Measurements from ENCODE around the gene SNX14. TPM values are rescaled to one million over a fixed set of nuclear protein-coding genes. Genes with fewer than 3 reads are reported as not detected.
A peak's percentile ranks its signal among the peaks of the same experiment; 100 is the strongest.

Gene SNX14
- total RNA-seq (51.7 TPM), polyA plus RNA-seq (207 TPM)
- long read RNA-seq, donor 1, result 0 reads
- long read RNA-seq, donor 2, result 0 reads
- long read RNA-seq, donor 3, partial matches to known transcripts, result 0 of 7 reads
- long read RNA-seq, donor 3, other reads (novel, unspliced or antisense), result 0 of 7 reads
- long read RNA-seq, donor 4, partial matches to known transcripts, result 0 of 2 reads
- long read RNA-seq, donor 4, other reads (novel, unspliced or antisense), result 0 of 2 reads
- long read RNA-seq, donor 5, transcript SNX14-206 (3 exons, 755 nt), result major isoform, 7 of 10 reads
- long read RNA-seq, donor 5, partial matches to known transcripts, result 0 of 10 reads
- long read RNA-seq, donor 5, other reads (novel, unspliced or antisense), result 0 of 10 reads
- long read RNA-seq, donor 6, transcript SNX14-206 (3 exons, 755 nt), result major isoform, 5 of 9 reads
- long read RNA-seq, donor 6, partial matches to known transcripts, result 0 of 9 reads
- long read RNA-seq, donor 6, other reads (novel, unspliced or antisense), result 0 of 9 reads
- long read RNA-seq, donor 7, partial matches to known transcripts, result 0 of 4 reads
- long read RNA-seq, donor 7, other reads (novel, unspliced or antisense), result 0 of 4 reads
- long read RNA-seq, donor 8, result 0 reads
- long read RNA-seq, donor 9, partial matches to known transcripts, result 0 of 3 reads
- long read RNA-seq, donor 9, other reads (novel, unspliced or antisense), result 0 of 3 reads
- long read RNA-seq, donor 10, partial matches to known transcripts, result 0 of 3 reads
- long read RNA-seq, donor 10, other reads (novel, unspliced or antisense), result 0 of 3 reads

DNA sequence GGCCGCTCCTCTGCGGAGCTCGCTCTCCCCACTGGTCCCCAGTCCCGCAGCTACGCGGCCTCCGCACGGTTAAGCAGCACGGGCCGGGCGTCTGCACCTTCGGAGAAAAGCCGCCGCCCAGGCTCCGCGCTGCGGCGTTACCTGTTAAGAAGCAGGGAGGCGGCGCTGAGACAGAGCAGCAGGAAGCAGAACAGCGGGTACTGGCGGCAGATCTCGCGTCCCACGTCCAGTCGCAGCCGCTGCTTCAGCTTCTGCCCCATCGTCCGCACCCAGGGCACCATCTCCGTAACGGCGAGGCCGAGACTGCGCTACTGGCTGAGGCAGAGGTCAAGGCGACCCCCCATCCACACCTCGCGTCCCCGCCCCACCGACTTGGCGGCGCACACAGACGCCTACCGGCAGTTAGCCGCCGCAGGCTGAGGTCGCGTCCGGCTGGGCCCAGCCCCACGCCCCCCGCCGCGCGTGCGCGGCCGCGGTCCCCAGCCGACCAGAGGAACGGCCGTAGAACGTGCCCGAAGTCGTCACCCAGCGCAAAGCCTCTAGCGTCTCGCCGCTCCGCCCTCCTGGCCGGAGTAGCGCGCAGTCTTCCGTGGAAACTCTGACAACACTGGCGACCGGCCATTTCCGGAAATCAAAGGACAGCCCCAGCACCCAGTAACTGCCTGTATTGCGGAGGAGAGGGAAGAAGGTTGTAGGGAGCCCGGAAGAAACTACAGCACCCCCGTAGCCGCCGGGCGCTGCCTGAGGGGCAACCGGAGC lies at the start of gene SNX14:
TSS of gene SNX14 (minus strand) at position 421 of the 759 bp plus-strand sequence. CDS start at position 281, 140 bp downstream.
- H3K9me3 ChIP-seq (ENCODE audit: control insufficient read depth in 2 of 2, insufficient read depth in 1 of 2, low read length in 1 of 2), result no peaks in the 10 kb centered on the region
- peaks cover 0 to 12% of the 10 kb centered on the region in 2 donors for H3K27me3 ChIP-seq (ENCODE audit: control insufficient read depth in 2 of 2, insufficient read depth in 1 of 2, low read length in 1 of 2)
- H3K27ac ChIP-seq (ENCODE audit: low read depth in 1 of 2, low read length in 1 of 2), result peak within 1 kb of the TSS; percentile 85 to 94
- H3K4me1 ChIP-seq (ENCODE audit: control insufficient read depth in 2 of 2, insufficient read depth in 2 of 2, low read length in 2 of 2), result peaks cover 0 to 11% of the 10 kb centered on the region in 2 donors
- peak within 1 kb of the TSS; percentile 85 to 88 for H3K4me3 ChIP-seq (ENCODE audit: low read length in 2 of 2)
- under 1% methylated on average over 82 of the region's 82 CpGs for WGBS
- peak; percentile 42 to 84 (median 65) for DNase-seq (ENCODE audit: low read depth in 6 of 9, low spot score in 9 of 9)
- H3K36me3 ChIP-seq (ENCODE audit: control insufficient read depth in 2 of 2, insufficient read depth in 2 of 2, low read length in 1 of 2), result no peaks in the 10 kb centered on the region

GRCh38 chr6:85642774-85643536 lies 49.3 kb upstream of the SNX14 start, which contains the start of gene SYNCRIP:
Gene SYNCRIP (minus strand): TSS chr6:85642886. CDS start chr6:85641439, 1,447 bp downstream.
- Histone ChIP-seq H3K27me3 (ENCODE audit: control insufficient read depth in 2 of 2, insufficient read depth in 1 of 2, low read length in 1 of 2) (no peaks in the 10 kb centered on the region), H3K4me3 (ENCODE audit: low read length in 2 of 2) (peak within 1 kb of the TSS; percentile 98 to 100), H3K4me1 (ENCODE audit: control insufficient read depth in 2 of 2, insufficient read depth in 2 of 2, low read length in 2 of 2) (peaks cover 7 to 11% of the 10 kb centered on the region in 2 donors), H3K27ac (ENCODE audit: low read depth in 1 of 2, low read length in 1 of 2) (peak within 1 kb of the TSS; percentile 99 to 100), H3K36me3 (ENCODE audit: control insufficient read depth in 2 of 2, insufficient read depth in 2 of 2, low read length in 1 of 2) (peaks cover 5 to 29% of the 10 kb centered on the region in 2 donors), H3K9me3 (ENCODE audit: control insufficient read depth in 2 of 2, insufficient read depth in 1 of 2, low read length in 1 of 2) (peaks cover 0 to 4% of the 10 kb centered on the region in 2 donors)
- WGBS, result under 1% methylated on average over 76 of the region's 76 CpGs
- DNase-seq (ENCODE audit: low read depth in 6 of 9, low spot score in 9 of 9), result peak; percentile 84 to 99 (median 98)

GRCh38 chr6:85641897-85642773 lies 48.5 kb upstream of the SNX14 start:
- peak overlapping the region; percentile 98 to 100 for H3K4me3 ChIP-seq (ENCODE audit: low read length in 2 of 2)
- peak overlapping the region; percentile 99 to 100 for H3K27ac ChIP-seq (ENCODE audit: low read depth in 1 of 2, low read length in 1 of 2)
- H3K36me3 ChIP-seq (ENCODE audit: control insufficient read depth in 2 of 2, insufficient read depth in 2 of 2, low read length in 1 of 2), result peaks cover 6 to 36% of the 10 kb centered on the region in 2 donors
- H3K9me3 ChIP-seq (ENCODE audit: control insufficient read depth in 2 of 2, insufficient read depth in 1 of 2, low read length in 1 of 2), result peaks cover 0 to 4% of the 10 kb centered on the region in 2 donors
- DNase-seq (ENCODE audit: low read depth in 6 of 9, low spot score in 9 of 9), result peak in 7 of 9 donors; percentile 21 to 60 (median 35)
- under 1% methylated on average over 85 of the region's 85 CpGs for whole genome bisulfite sequencing
- peaks cover 7 to 11% of the 10 kb centered on the region in 2 donors for H3K4me1 ChIP-seq (ENCODE audit: control insufficient read depth in 2 of 2, insufficient read depth in 2 of 2, low read length in 2 of 2)
- no peaks in the 10 kb centered on the region for H3K27me3 ChIP-seq (ENCODE audit: control insufficient read depth in 2 of 2, insufficient read depth in 1 of 2, low read length in 1 of 2)

DNA sequence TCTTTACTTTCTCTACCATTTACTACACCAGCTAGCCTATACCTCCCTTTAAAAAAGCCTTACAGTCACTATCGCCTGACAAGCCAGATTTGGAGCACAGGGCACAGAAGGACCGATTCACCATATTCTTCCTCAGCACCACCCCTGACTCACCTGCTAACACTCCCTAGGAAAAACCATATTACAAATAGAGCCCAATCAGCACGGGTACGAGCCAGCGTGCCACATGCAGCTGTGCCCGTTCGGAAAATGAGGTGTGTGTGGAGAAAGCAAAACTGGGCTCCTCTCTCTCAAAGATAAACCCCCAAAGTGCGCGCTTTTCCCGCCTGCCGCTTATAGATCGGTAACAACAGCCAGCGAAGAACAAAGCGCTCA lies 47.9 kb upstream of the SNX14 start:
- Histone ChIP-seq H3K27me3 (ENCODE audit: control insufficient read depth in 2 of 2, insufficient read depth in 1 of 2, low read length in 1 of 2) (no peaks in the 10 kb centered on the region), H3K9me3 (ENCODE audit: control insufficient read depth in 2 of 2, insufficient read depth in 1 of 2, low read length in 1 of 2) (peaks cover 0 to 4% of the 10 kb centered on the region in 2 donors), H3K4me1 (ENCODE audit: control insufficient read depth in 2 of 2, insufficient read depth in 2 of 2, low read length in 2 of 2) (peaks cover 7 to 11% of the 10 kb centered on the region in 2 donors), H3K27ac (ENCODE audit: low read depth in 1 of 2, low read length in 1 of 2) (peak overlapping the region in 1 of 2 donors; percentile 32), H3K4me3 (ENCODE audit: low read length in 2 of 2) (peak overlapping the region; percentile 98 to 100), H3K36me3 (ENCODE audit: control insufficient read depth in 2 of 2, insufficient read depth in 2 of 2, low read length in 1 of 2) (peaks cover 10 to 43% of the 10 kb centered on the region in 2 donors)
- WGBS, result under 1% methylated on average over 14 of the region's 14 CpGs
- DNase-seq (ENCODE audit: low read depth in 6 of 9, low spot score in 9 of 9), result peak in 3 of 9 donors; percentile 3 to 17 (median 7)

GRCh38 chr6:85640821-85641220 lies 47.2 kb upstream of the SNX14 start:
- H3K36me3 ChIP-seq (ENCODE audit: control insufficient read depth in 2 of 2, insufficient read depth in 2 of 2, low read length in 1 of 2), result peaks cover 13 to 50% of the 10 kb centered on the region in 2 donors
- peak overlapping the region in 1 of 2 donors; percentile 3 for H3K27ac ChIP-seq (ENCODE audit: low read depth in 1 of 2, low read length in 1 of 2)
- WGBS, result 53% methylated on average over 3 of the region's 3 CpGs
- H3K4me1 ChIP-seq (ENCODE audit: control insufficient read depth in 2 of 2, insufficient read depth in 2 of 2, low read length in 2 of 2), result peaks cover 7 to 11% of the 10 kb centered on the region in 2 donors
- DNase-seq (ENCODE audit: low read depth in 6 of 9, low spot score in 9 of 9), result peak in 2 of 9 donors; percentile 1 to 5
- no peaks in the 10 kb centered on the region for H3K27me3 ChIP-seq (ENCODE audit: control insufficient read depth in 2 of 2, insufficient read depth in 1 of 2, low read length in 1 of 2)
- peak overlapping the region; percentile 98 to 100 for H3K4me3 ChIP-seq (ENCODE audit: low read length in 2 of 2)
- H3K9me3 ChIP-seq (ENCODE audit: control insufficient read depth in 2 of 2, insufficient read depth in 1 of 2, low read length in 1 of 2), result peaks cover 0 to 2% of the 10 kb centered on the region in 2 donors

- no peaks in the 10 kb centered on the region for H3K27me3 ChIP-seq (ENCODE audit: control insufficient read depth in 2 of 2, insufficient read depth in 1 of 2, low read length in 1 of 2)
- peaks cover 33 to 76% of the 10 kb centered on the region in 2 donors for H3K36me3 ChIP-seq (ENCODE audit: control insufficient read depth in 2 of 2, insufficient read depth in 2 of 2, low read length in 1 of 2)
- WGBS, result 97% methylated on average over 3 of the region's 3 CpGs
- no peak overlapping the region for H3K27ac ChIP-seq (ENCODE audit: low read depth in 1 of 2, low read length in 1 of 2)
- H3K9me3 ChIP-seq (ENCODE audit: control insufficient read depth in 2 of 2, insufficient read depth in 1 of 2, low read length in 1 of 2), result no peaks in the 10 kb centered on the region
- no peak overlapping the region for H3K4me3 ChIP-seq (ENCODE audit: low read length in 2 of 2)
- peaks cover 5 to 11% of the 10 kb centered on the region in 2 donors for H3K4me1 ChIP-seq (ENCODE audit: control insufficient read depth in 2 of 2, insufficient read depth in 2 of 2, low read length in 2 of 2)
- DNase-seq (ENCODE audit: low read depth in 6 of 9, low spot score in 9 of 9), result no peak
Observed at GRCh38 chr6:85637579-85637978, 43.9 kb upstream of the SNX14 start.

DNA sequence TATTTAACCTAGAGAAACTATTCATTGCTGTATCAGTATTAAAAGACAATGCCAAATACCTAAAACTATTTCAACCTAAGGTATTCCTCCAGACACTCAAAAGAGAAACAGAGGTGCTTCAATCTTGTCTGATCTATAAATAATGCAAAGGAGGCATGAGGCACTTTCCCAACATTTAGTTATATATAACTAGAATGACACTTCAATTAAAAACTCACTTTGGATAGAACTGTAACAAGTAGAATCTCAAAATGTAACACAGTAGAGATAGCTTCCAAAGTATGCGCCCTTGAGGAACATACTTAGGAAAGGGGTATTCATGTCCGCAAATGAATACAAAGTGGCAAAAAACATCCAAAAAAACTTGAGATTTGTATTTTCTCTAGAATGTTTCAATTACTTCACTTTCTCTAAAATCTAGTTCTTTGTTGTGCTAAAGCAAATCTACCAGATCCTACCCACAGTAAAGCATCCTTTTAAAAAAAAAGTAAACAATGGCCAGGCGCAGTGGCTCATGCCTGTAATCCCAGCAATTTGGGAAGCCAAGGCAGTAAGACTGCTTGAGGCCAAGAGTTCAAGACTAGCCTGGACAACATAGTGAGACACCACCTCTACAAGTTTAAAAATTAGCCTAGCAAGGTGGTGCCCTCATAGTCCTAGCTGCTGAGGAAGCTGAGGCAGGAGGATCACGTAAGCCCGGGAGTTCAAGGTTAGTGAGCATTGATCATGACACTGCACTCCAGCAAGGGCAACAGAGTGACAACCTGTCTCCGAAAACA lies 38.7 kb upstream of the SNX14 start:
- no peaks in the 10 kb centered on the region for H3K4me1 ChIP-seq (ENCODE audit: control insufficient read depth in 2 of 2, insufficient read depth in 2 of 2, low read length in 2 of 2)
- H3K27me3 ChIP-seq (ENCODE audit: control insufficient read depth in 2 of 2, insufficient read depth in 1 of 2, low read length in 1 of 2), result no peaks in the 10 kb centered on the region
- no peaks in the 10 kb centered on the region for H3K9me3 ChIP-seq (ENCODE audit: control insufficient read depth in 2 of 2, insufficient read depth in 1 of 2, low read length in 1 of 2)
- H3K27ac ChIP-seq (ENCODE audit: low read depth in 1 of 2, low read length in 1 of 2), result no peak overlapping the region
- 98% methylated on average over 6 of the region's 6 CpGs for WGBS
- H3K4me3 ChIP-seq (ENCODE audit: low read length in 2 of 2), result no peak overlapping the region
- no peak for DNase-seq (ENCODE audit: low read depth in 6 of 9, low spot score in 9 of 9)
- H3K36me3 ChIP-seq (ENCODE audit: control insufficient read depth in 2 of 2, insufficient read depth in 2 of 2, low read length in 1 of 2), result peaks cover 52 to 87% of the 10 kb centered on the region in 2 donors

Measured in thymus (tissue), 14 donors.